ENCODE measurements around the gene ST7.

The ST7 gene

GRCh38 chr7:117157241-117158209 lies 204.2 kb downstream of the ST7 start:
- peak; percentile 95 for DNase-seq (ENCODE audit: low read depth)

GRCh38 chr7:117158941-117159697 lies 205.8 kb downstream of the ST7 start:
- DNase-seq (ENCODE audit: low read depth) = no peak

GRCh38 chr7:117163101-117163500 lies 209.8 kb downstream of the ST7 start:
- DNase-seq (ENCODE audit: low read depth) = no peak

GRCh38 chr7:117164620-117165019 lies 211.3 kb downstream of the ST7 start:
- DNase-seq (ENCODE audit: low read depth) = peak; percentile 89

GRCh38 chr7:117165656-117166055 lies 212.4 kb downstream of the ST7 start:
- no peak for DNase-seq (ENCODE audit: low read depth)

- no peak for DNase-seq (ENCODE audit: low read depth)
These were observed 216.6 kb downstream of the ST7 start for GRCh38 chr7:117169907-117170306.

- DNase-seq (ENCODE audit: low read depth) = no peak
These were observed 217.8 kb downstream of the ST7 start for GRCh38 chr7:117171106-117171505.

GRCh38 chr7:117172283-117172682 lies 219.0 kb downstream of the ST7 start:
- no peak for DNase-seq (ENCODE audit: low read depth)

GRCh38 chr7:117173035-117173770 lies 219.9 kb downstream of the ST7 start:
- no peak for DNase-seq (ENCODE audit: low read depth)

- no peak for DNase-seq (ENCODE audit: low read depth)
These were observed 222.9 kb downstream of the ST7 start for GRCh38 chr7:117176206-117176605.

- DNase-seq (ENCODE audit: low read depth) = no peak
These were observed 225.3 kb downstream of the ST7 start for GRCh38 chr7:117178600-117178999.

GRCh38 chr7:117179701-117180100 lies 226.4 kb downstream of the ST7 start:
- no peak for DNase-seq (ENCODE audit: low read depth)

- no peak for DNase-seq (ENCODE audit: low read depth)
These were observed 230.4 kb downstream of the ST7 start for GRCh38 chr7:117183729-117184128.

GRCh38 chr7:117184367-117184766 lies 231.1 kb downstream of the ST7 start:
- DNase-seq (ENCODE audit: low read depth) = no peak

GRCh38 chr7:117185124-117185523 lies 231.8 kb downstream of the ST7 start:
- no peak for DNase-seq (ENCODE audit: low read depth)

GRCh38 chr7:117186218-117187010 lies 233.1 kb downstream of the ST7 start:
- peak; percentile 36 for DNase-seq (ENCODE audit: low read depth)

- no peak for DNase-seq (ENCODE audit: low read depth)
These were observed 235.1 kb downstream of the ST7 start for GRCh38 chr7:117188376-117188775.

- DNase-seq (ENCODE audit: low read depth) = no peak
These were observed 235.8 kb downstream of the ST7 start for GRCh38 chr7:117188949-117189592.

- DNase-seq (ENCODE audit: low read depth) = no peak
These were observed 236.8 kb downstream of the ST7 start for GRCh38 chr7:117190104-117190503.

GRCh38 chr7:117190746-117191435 lies 237.6 kb downstream of the ST7 start:
- no peak for DNase-seq (ENCODE audit: low read depth)
